ENCODE measurements around the gene UNC79.

The UNC79 gene

GRCh38 chr14:93564918-93565317, 134.2 kb downstream of the UNC79 start:
- DNase-seq = no peak

GRCh38 chr14:93566065-93566693, 135.4 kb downstream of the UNC79 start:
- no peak for DNase-seq

- no peak for DNase-seq
These were observed 140.5 kb downstream of the UNC79 start for GRCh38 chr14:93571275-93571674.

GRCh38 chr14:93579178-93579577, 148.4 kb downstream of the UNC79 start:
- no peak for DNase-seq

GRCh38 chr14:93582516-93582915, 151.8 kb downstream of the UNC79 start:
- DNase-seq = no peak

- no peak for DNase-seq
These were observed 156.6 kb downstream of the UNC79 start for GRCh38 chr14:93587330-93587729.

- no peak for DNase-seq
These were observed 160.8 kb downstream of the UNC79 start for GRCh38 chr14:93591506-93591905.

GRCh38 chr14:93592786-93593185, 162.0 kb downstream of the UNC79 start:
- no peak for DNase-seq

- no peak for DNase-seq
These were observed 175.4 kb downstream of the UNC79 start for GRCh38 chr14:93606091-93606490.

- no peak for DNase-seq
These were observed 188.5 kb downstream of the UNC79 start for GRCh38 chr14:93619176-93619793.

- no peak for DNase-seq
These were observed 197.3 kb downstream of the UNC79 start for GRCh38 chr14:93628048-93628447.

GRCh38 chr14:93629643-93630042, 198.9 kb downstream of the UNC79 start:
- no peak for DNase-seq

GRCh38 chr14:93638790-93639189, 208.1 kb downstream of the UNC79 start:
- DNase-seq = no peak

- no peak for DNase-seq
These were observed 212.4 kb downstream of the UNC79 start for GRCh38 chr14:93643127-93643526.

GRCh38 chr14:93643676-93644075, 212.9 kb downstream of the UNC79 start:
- no peak for DNase-seq

GRCh38 chr14:93645200-93645599, 214.5 kb downstream of the UNC79 start:
- DNase-seq = no peak

GRCh38 chr14:93648440-93649168, 217.9 kb downstream of the UNC79 start:
- no peak for DNase-seq

GRCh38 chr14:93654599-93654998, 223.9 kb downstream of the UNC79 start:
- DNase-seq = no peak

- no peak for DNase-seq
These were observed 224.5 kb downstream of the UNC79 start for GRCh38 chr14:93655078-93655750.

GRCh38 chr14:93657875-93658274, 227.1 kb downstream of the UNC79 start:
- no peak for DNase-seq

- DNase-seq = no peak
These were observed 232.6 kb downstream of the UNC79 start for GRCh38 chr14:93663317-93663716.

GRCh38 chr14:93665169-93665568, 234.4 kb downstream of the UNC79 start:
- no peak for DNase-seq

GRCh38 chr14:93669632-93670031, 238.9 kb downstream of the UNC79 start:
- DNase-seq = no peak

GRCh38 chr14:93674343-93674742, 243.6 kb downstream of the UNC79 start:
- no peak for DNase-seq

Data from DMS153 (cell line).